ENCODE measurements around the gene MRPL38.

MRPL38 gene

GRCh38 chr17:75919611-75920010 is 14.9 kb upstream of the MRPL38 start:
- DNase-seq (ENCODE audit: low read depth), result no peak

GRCh38 chr17:75917917-75918445 is 13.3 kb upstream of the MRPL38 start:
- DNase-seq (ENCODE audit: low read depth), result no peak

GRCh38 chr17:75917141-75917916 is 12.6 kb upstream of the MRPL38 start:
- DNase-seq (ENCODE audit: low read depth), result no peak

GRCh38 chr17:75915268-75915667 is 10.6 kb upstream of the MRPL38 start:
- no peak for DNase-seq (ENCODE audit: low read depth)

- no peak for DNase-seq (ENCODE audit: low read depth)
Observed at GRCh38 chr17:75914643-75915267, 10.1 kb upstream of the MRPL38 start.

DNA sequence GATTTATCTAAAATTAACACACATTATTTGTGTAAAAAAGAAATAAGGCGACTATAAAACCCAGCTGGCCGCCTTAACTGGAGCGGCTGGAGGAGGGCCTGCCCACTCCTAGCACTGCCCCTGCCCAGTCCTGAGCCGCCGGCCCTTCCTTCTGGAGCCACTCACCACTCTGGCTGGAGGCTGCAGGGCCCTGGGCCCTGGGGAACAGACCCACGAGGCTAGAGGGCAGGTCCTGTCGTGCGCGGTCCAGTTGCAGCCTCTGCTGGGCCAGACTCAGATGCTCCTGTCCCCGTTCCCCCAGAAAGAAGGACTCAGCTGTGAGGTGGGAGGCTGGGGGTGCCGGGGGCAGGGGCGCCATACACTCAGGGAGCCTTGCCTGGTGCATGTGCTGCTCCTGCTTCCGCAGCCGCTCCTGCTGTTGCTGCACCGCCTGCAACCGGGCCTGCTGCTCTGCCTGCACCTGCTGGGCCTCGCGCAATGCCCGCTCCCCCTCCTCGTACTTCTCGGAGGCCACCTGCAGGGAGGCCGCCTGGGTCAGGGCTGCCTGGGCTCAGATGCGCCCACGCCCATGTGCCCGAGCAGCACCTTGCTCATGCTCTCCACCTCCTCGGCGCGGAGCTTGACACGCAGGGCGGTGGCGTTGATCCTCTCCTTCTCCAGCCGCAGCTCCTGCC is 9.0 kb upstream of the MRPL38 start:
- DNase-seq (ENCODE audit: low read depth), result no peak

GRCh38 chr17:75910699-75911098 is 6.0 kb upstream of the MRPL38 start:
- DNase-seq (ENCODE audit: low read depth), result no peak

GRCh38 chr17:75909812-75910274 is 5.2 kb upstream of the MRPL38 start:
- peak; percentile 14 for DNase-seq (ENCODE audit: low read depth)

GRCh38 chr17:75909051-75909811 is 4.5 kb upstream of the MRPL38 start:
- DNase-seq (ENCODE audit: low read depth), result peak; percentile 23

DNA sequence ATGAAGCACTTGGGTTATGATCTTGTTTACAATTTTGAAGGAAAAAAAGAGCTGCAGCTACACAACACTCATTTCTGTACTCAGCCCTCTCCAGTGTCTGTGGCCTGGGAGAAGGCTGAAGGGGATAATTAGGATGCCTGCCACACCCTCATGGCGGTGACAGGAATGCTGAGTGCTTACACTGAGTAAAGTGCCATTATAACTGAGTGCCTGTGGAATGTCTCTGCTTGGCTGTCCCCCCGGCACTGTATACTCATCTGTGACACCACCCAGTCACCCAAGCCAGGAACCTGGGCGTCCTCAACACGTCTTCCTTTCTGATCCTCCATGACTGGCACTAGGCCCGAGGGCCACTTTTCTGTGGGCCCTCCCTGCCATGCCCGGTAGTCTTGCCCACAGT is 3.5 kb upstream of the MRPL38 start:
- peak; percentile 54 for DNase-seq (ENCODE audit: low read depth)

- DNase-seq (ENCODE audit: low read depth), result no peak
Observed at GRCh38 chr17:75906143-75906884, 1.6 kb upstream of the MRPL38 start.

DNA sequence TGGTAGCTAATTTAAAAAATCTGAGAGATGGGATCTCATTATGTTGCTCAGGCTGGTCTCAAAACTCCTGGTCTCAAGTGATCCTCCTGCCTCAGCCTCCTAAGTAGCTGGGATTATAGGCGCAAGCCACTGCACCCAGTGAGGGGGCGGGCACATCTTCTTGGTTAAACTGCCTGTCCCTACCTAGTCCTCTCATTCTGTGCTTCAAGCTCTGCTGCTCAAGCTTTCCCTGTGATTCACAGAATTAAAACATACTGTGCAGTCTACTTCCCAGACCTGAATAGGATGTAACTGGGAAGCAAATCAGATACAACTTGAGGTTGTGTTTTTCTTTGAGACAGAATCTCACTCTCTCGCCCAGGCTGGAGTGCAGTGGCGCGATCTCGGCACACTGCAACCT is 2.3 kb downstream of the MRPL38 start:
- DNase-seq (ENCODE audit: low read depth), result no peak

- no peak for DNase-seq (ENCODE audit: low read depth)
Observed at GRCh38 chr17:75901727-75902126, 3.0 kb downstream of the MRPL38 start.

DNA sequence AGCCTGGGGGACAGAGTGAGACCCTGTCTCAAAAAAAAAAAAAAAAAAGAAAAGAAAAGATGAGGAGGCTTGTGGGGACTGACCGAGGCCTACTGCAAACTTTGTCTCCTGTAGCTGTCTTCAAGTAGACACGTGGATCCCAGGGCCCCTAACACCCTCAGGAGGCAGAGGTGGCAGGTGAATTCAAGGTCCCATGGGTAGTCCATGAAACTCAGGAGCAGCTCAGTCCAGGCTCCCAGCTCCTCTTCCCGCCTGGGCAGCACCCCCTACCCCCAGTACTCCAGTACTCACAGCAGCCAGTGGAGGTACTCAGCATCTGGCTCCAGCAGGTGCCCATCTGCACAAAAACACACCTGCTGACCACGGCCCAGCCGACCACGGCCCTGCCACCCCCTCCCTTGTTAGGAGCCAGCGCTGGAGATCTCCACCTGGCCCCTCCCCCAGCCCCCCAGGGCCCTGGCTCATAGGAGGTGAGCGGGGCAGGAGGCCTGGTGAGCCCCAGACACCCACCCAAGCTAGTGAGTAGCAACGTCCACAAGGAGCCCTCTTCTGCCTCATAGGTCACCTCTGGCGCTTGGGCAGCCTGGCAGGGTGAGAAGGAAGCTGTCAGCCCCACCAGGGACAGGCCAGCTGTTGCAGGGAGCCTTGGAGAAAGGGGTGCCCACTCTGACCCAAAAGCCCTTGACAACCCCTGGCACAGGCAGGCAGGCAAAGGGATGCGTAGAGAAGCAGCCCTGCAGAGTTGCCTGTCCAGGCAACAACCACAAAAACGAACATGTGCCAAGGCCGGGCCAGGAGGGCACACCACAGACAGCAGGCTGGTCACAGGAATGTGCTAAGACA is 3.8 kb downstream of the MRPL38 start:
- no peak for DNase-seq (ENCODE audit: low read depth)

GRCh38 chr17:75899767-75900468 is 4.8 kb downstream of the MRPL38 start:
- DNase-seq (ENCODE audit: low read depth), result no peak

- DNase-seq (ENCODE audit: low read depth), result no peak
Observed at GRCh38 chr17:75899353-75899752, 5.3 kb downstream of the MRPL38 start.

DNA sequence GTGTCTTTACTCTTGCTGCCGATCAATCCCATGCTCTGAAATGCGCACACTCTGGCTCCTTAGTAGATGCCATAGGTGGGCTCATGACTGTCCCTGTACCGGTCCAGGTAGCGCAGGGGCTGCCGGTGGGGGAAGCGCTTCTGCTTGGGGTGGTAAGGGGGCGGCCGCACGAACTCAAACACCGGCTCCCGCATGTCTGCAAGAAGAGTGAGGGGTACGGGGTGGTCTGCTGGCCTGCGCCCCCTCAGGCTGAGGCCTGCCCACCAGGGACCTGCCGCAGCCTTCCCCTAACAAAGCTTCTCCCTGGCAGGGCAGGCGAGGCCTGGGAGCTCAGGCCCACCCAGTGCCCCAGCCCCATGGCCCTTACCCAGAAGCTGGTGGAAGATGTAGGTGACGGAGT is 5.9 kb downstream of the MRPL38 start:
- DNase-seq (ENCODE audit: low read depth), result no peak

DNA sequence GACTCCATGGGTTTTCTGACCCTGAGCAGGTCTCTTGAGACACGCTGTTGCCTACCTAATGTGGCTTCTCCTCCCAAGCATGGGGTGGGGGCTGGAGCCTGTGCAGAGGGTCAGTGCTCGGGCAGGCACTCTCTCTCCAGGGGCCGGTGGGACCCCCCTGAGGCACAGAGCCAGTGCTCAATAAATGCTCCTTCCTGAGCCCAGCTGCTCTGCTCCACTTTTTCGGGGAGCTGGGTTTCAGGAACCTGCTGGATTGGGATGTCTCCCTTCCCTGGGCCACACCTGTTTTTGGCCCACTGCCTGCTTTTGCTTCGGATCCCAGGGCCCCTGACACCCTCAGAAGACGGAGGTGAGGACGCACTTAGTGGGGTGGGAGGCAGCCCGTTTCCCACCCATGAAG is 6.6 kb downstream of the MRPL38 start:
- no peak for DNase-seq (ENCODE audit: low read depth)

- DNase-seq (ENCODE audit: low read depth), result no peak
Observed at GRCh38 chr17:75897160-75898019, 7.3 kb downstream of the MRPL38 start.
